Activated T-cell treated with anti-CD3 and anti-CD28 coated beads, Interleukin-2, amount 50 U/mL, for 4 hours (primary cell): Measurements from ENCODE around the gene RETREG2. TPM values are rescaled to one million over a fixed set of nuclear protein-coding genes. Genes with fewer than 3 reads are reported as not detected.

Experiments used
- ATAC-seq, 2 donors: fragments of 200-7000 bp; cut with Tn5 transposase; one replicate each; pipeline ENCODE4 v1.10.0; 2021
- DNase-seq: peaks from one replicate; pipeline ENCODE4 v3.0.0-alpha.2; 2020
- H3K27me3 Mint-ChIP-seq: one replicate; pipeline ENCODE4 v1.8.0; 2021; ENCODE audit warnings: low read depth, mixed read lengths
- H3K36me3 Mint-ChIP-seq: one replicate; pipeline ENCODE4 v1.8.0; 2022; ENCODE audit warnings: mixed read lengths; ENCODE audit not compliant: insufficient read depth
- H3K4me1 Mint-ChIP-seq: one replicate; pipeline ENCODE4 v1.8.0; 2021; ENCODE audit warnings: low read depth, mixed read lengths
- H3K4me3 Mint-ChIP-seq: one replicate; pipeline ENCODE4 v1.8.0; 2021; ENCODE audit warnings: mild to moderate bottlenecking, moderate library complexity, mixed read lengths
- H3K9me3 Mint-ChIP-seq: one replicate; pipeline ENCODE4 v1.8.0; 2021; ENCODE audit warnings: mixed read lengths
- total RNA-seq, 3 donors: library from RNA; stranded (reverse); gene quantifications; one replicate each; pipeline ENCODE4 v1.2.1, GENCODE V29; 2021

RETREG2 gene
- total RNA-seq, 3 donors from 2014 or later, result 55.0 to 63.1 (median 62.7) TPM

- ATAC-seq (peak; percentile 88 to 89), DNase-seq (peak; percentile 94)
- Mint-ChIP-seq H3K4me3 (peak within 1 kb of the TSS; percentile 87), H3K4me1 (peaks cover 18% of the 10 kb centered on the region), H3K27me3 (no peaks in the 10 kb centered on the region), H3K36me3 (peaks cover 18% of the 10 kb centered on the region), H3K9me3 (no peaks in the 10 kb centered on the region)
These were observed 17.7 kb upstream of the RETREG2 start, which contains the start of gene NHEJ1 for GRCh38 chr2:219160186-219161017. TSS of gene NHEJ1 (minus strand) at chr2:219160815. CDS start at chr2:219158362, 2,453 bp downstream.

- no peaks in the 10 kb centered on the region for H3K27me3 Mint-ChIP-seq
- H3K4me1 Mint-ChIP-seq, result peaks cover 18% of the 10 kb centered on the region
- DNase-seq (no peak), ATAC-seq (no peak)
- H3K36me3 Mint-ChIP-seq, result peaks cover 21% of the 10 kb centered on the region
- H3K9me3 Mint-ChIP-seq, result no peaks in the 10 kb centered on the region
- peak overlapping the region; percentile 87 for H3K4me3 Mint-ChIP-seq
These were observed 17.0 kb upstream of the RETREG2 start for GRCh38 chr2:219161097-219161496.

- Mint-ChIP-seq H3K36me3 (peaks cover 5% of the 10 kb centered on the region), H3K4me1 (peaks cover 18% of the 10 kb centered on the region), H3K4me3 (no peak overlapping the region), H3K27me3 (no peaks in the 10 kb centered on the region), H3K9me3 (no peaks in the 10 kb centered on the region)
- DNase-seq (no peak), ATAC-seq (no peak)
These were observed 14.9 kb upstream of the RETREG2 start for GRCh38 chr2:219163156-219163555.

GRCh38 chr2:219165058-219165911 lies 12.8 kb upstream of the RETREG2 start:
- H3K27me3 Mint-ChIP-seq, result no peaks in the 10 kb centered on the region
- no peak overlapping the region for H3K4me3 Mint-ChIP-seq
- H3K4me1 Mint-ChIP-seq, result peaks cover 10% of the 10 kb centered on the region
- H3K36me3 Mint-ChIP-seq, result peaks cover 4% of the 10 kb centered on the region
- no peak for ATAC-seq
- H3K9me3 Mint-ChIP-seq, result no peaks in the 10 kb centered on the region
- DNase-seq, result no peak

GRCh38 chr2:219167997-219168396 lies 10.1 kb upstream of the RETREG2 start:
- Mint-ChIP-seq H3K9me3 (no peaks in the 10 kb centered on the region), H3K4me3 (no peak overlapping the region), H3K4me1 (peaks cover under 1% of the 10 kb centered on the region), H3K36me3 (peaks cover 12% of the 10 kb centered on the region), H3K27me3 (no peaks in the 10 kb centered on the region)
- DNase-seq (no peak), ATAC-seq (no peak)

- no peak overlapping the region for H3K4me3 Mint-ChIP-seq
- ATAC-seq (no peak), DNase-seq (no peak)
- H3K36me3 Mint-ChIP-seq, result peaks cover 16% of the 10 kb centered on the region
- no peaks in the 10 kb centered on the region for H3K9me3 Mint-ChIP-seq
- peaks cover 2% of the 10 kb centered on the region for H3K4me1 Mint-ChIP-seq
- H3K27me3 Mint-ChIP-seq, result no peaks in the 10 kb centered on the region
These were observed 9.5 kb upstream of the RETREG2 start for GRCh38 chr2:219168526-219168925.

- Mint-ChIP-seq H3K9me3 (no peaks in the 10 kb centered on the region), H3K4me3 (no peak overlapping the region), H3K4me1 (peaks cover 5% of the 10 kb centered on the region), H3K36me3 (peaks cover 17% of the 10 kb centered on the region), H3K27me3 (no peaks in the 10 kb centered on the region)
- no peak for DNase-seq
- ATAC-seq, result no peak
These were observed 9.1 kb upstream of the RETREG2 start for GRCh38 chr2:219168932-219169331.

- Mint-ChIP-seq H3K9me3 (no peaks in the 10 kb centered on the region), H3K27me3 (no peaks in the 10 kb centered on the region), H3K4me1 (peaks cover 16% of the 10 kb centered on the region), H3K36me3 (peaks cover 25% of the 10 kb centered on the region), H3K4me3 (no peak within 1 kb of the TSS)
- ATAC-seq, result no peak
- DNase-seq, result no peak
These were observed 8.0 kb upstream of the RETREG2 start, which contains the start of gene SLC23A3 for GRCh38 chr2:219169930-219170654. TSS of gene SLC23A3 (minus strand) at chr2:219170029. CDS start at chr2:219169984, 45 bp downstream.

GRCh38 chr2:219171231-219171651 lies 6.8 kb upstream of the RETREG2 start:
- peaks cover 23% of the 10 kb centered on the region for H3K36me3 Mint-ChIP-seq
- no peak overlapping the region for H3K4me3 Mint-ChIP-seq
- DNase-seq, result no peak
- ATAC-seq, result peak; percentile 65
- H3K9me3 Mint-ChIP-seq, result no peaks in the 10 kb centered on the region
- peaks cover 26% of the 10 kb centered on the region for H3K4me1 Mint-ChIP-seq
- H3K27me3 Mint-ChIP-seq, result no peaks in the 10 kb centered on the region

- no peaks in the 10 kb centered on the region for H3K9me3 Mint-ChIP-seq
- peaks cover 31% of the 10 kb centered on the region for H3K4me1 Mint-ChIP-seq
- ATAC-seq, result no peak
- peaks cover 21% of the 10 kb centered on the region for H3K36me3 Mint-ChIP-seq
- no peaks in the 10 kb centered on the region for H3K27me3 Mint-ChIP-seq
- no peak for DNase-seq
- H3K4me3 Mint-ChIP-seq, result no peak overlapping the region
These were observed 5.6 kb upstream of the RETREG2 start for GRCh38 chr2:219172231-219173154.

- no peaks in the 10 kb centered on the region for H3K9me3 Mint-ChIP-seq
These were observed 4.9 kb upstream of the RETREG2 start for GRCh38 chr2:219173176-219173575.

GRCh38 chr2:219174146-219174545 lies 3.9 kb upstream of the RETREG2 start:
- Mint-ChIP-seq H3K4me1 (peaks cover 38% of the 10 kb centered on the region), H3K4me3 (peak overlapping the region; percentile 57), H3K27me3 (no peaks in the 10 kb centered on the region), H3K9me3 (no peaks in the 10 kb centered on the region), H3K36me3 (peaks cover 21% of the 10 kb centered on the region)
- ATAC-seq (no peak), DNase-seq (no peak)

More at GRCh38 chr2:219173176-219173575, 4.9 kb upstream of the RETREG2 start:
- ATAC-seq (no peak), DNase-seq (no peak)
- peaks cover 21% of the 10 kb centered on the region for H3K36me3 Mint-ChIP-seq
- no peak overlapping the region for H3K4me3 Mint-ChIP-seq
- H3K4me1 Mint-ChIP-seq, result peaks cover 33% of the 10 kb centered on the region
- H3K27me3 Mint-ChIP-seq, result no peaks in the 10 kb centered on the region

GRCh38 chr2:219174801-219175200 lies 3.3 kb upstream of the RETREG2 start:
- no peaks in the 10 kb centered on the region for H3K27me3 Mint-ChIP-seq
- DNase-seq (no peak), ATAC-seq (no peak)
- H3K4me3 Mint-ChIP-seq, result peak overlapping the region; percentile 14
- H3K4me1 Mint-ChIP-seq, result peaks cover 43% of the 10 kb centered on the region
- peaks cover 21% of the 10 kb centered on the region for H3K36me3 Mint-ChIP-seq
- no peaks in the 10 kb centered on the region for H3K9me3 Mint-ChIP-seq
